A172 (cell line): Measurements from ENCODE around the gene INPP5D. TPM values are rescaled to one million over a fixed set of nuclear protein-coding genes. Genes with fewer than 3 reads are reported as not detected.
"Not testable (repeated sequence)": the region's sequence is repeated elsewhere in the genome, so short reads cannot be mapped to it uniquely, and the experiment has no call there.

ENCODE experiments used
- DNase-seq: peaks from one replicate; pipeline ENCODE4 v3.0.0-alpha.2; 2015; ENCODE audit warnings: low spot score
- total RNA-seq: library from RNA; depleted of rRNA; stranded (reverse); fragments of >200 nt; shearing (Covaris generic); gene quantifications from 2 replicates; pipeline ENCODE4 v1.2.3, GENCODE V29; 2014

Gene INPP5D
- total RNA-seq, 1 experiment from 2014 or later = 0.84 TPM

GRCh38 chr2:233141901-233142300 is 81.8 kb downstream of the INPP5D start:
- DNase-seq = no peak

GRCh38 chr2:233142355-233142897 is 82.3 kb downstream of the INPP5D start:
- DNase-seq = no peak

DNA sequence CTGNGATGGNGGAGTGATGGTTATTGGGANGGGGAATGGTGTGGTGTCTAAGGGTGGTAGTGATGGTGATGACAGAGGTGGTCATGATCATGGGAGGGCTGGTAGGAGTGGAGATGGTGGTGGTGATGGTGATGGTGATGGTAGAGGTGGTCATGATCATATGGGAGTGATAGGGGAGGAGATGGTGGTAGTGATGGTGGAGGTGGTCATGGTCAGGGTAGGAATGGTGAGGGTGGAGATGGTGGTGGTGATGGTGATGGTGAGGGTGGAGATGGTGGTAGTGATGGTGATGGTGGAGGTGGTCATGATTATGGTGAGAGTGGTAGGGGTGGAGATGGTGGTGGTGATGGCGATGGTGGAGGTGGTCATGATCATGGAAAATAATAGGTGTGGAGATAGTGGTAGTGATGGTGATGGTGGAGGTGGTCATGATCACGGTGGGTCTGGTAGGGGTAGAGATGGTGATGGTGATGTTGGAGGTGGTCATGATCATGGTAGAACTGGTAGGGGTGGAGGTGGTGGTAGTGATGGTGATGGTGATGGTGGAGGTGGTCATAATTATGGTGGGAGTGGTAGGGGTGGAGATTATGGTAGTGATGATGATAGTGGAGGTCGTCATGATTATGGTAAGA is 83.7 kb downstream of the INPP5D start:
- DNase-seq = no peak

GRCh38 chr2:233145726-233146125 is 85.6 kb downstream of the INPP5D start:
- DNase-seq = no peak

DNA sequence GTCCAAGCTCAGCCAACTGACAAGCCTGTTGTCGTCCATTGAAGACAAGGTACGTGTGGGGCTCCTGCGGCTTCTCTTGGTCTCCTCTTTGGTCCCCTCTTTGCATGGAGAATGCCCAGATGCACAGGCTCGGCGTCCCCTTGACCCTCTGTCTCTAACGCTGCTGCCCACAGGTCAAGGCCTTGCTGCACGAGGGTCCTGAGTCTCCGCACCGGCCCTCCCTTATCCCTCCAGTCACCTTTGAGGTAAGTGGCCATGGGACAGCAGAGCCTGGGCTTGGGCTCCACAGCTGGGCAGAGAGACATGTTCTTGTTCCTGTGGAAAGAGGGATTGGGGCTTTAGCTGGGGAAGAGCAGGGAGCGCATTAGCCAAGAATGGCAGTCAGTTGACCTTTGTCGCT is 86.1 kb downstream of the INPP5D start:
- no peak for DNase-seq

- DNase-seq = no peak
Observed at GRCh38 chr2:233147136-233147828, 87.1 kb downstream of the INPP5D start.

- DNase-seq = no peak
Observed at GRCh38 chr2:233147829-233148167, 87.7 kb downstream of the INPP5D start.

DNA sequence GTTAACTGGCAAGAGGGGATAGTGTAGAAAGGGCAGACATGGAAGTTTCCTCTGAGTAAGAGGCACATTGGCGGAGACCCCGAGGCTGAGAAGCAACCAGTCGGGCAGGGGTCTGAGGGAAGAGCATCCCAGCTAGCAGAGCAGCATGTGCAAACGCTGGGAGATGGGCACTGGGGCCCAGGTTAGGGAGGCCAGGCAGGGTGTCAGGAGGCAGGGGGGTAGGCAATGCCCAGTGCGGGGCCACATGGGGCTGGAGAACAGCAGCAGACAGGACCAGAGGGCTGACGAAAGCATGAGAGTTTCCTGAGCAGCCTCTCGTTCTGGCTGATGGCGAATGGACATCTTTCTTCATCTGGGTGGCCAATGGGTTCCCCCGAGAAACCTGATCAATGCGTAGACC is 88.2 kb downstream of the INPP5D start:
- no peak for DNase-seq

DNA sequence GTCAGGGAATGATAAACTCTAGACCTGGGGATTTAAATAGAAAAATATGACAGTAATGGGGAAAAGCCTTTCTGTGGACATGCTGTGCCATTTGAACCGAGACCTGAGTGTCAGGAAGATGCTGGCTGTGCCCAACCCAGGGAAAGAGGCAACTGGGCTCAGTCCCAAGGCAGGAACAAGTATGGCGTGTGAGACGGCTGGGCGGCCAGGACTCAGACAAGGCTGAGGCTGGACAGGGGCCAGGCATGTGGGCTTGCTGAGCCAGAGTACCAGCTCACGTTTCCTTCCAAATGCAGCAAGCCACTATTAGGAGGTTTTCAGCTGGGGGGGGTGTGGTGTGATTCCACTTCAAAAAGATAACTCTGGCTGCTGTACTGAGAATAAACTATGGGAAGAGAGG is 92.4 kb downstream of the INPP5D start:
- DNase-seq = no peak

GRCh38 chr2:233153146-233153798 is 93.1 kb downstream of the INPP5D start:
- no peak for DNase-seq

- DNase-seq = no peak
Observed at GRCh38 chr2:233156001-233156400, 95.9 kb downstream of the INPP5D start.

DNA sequence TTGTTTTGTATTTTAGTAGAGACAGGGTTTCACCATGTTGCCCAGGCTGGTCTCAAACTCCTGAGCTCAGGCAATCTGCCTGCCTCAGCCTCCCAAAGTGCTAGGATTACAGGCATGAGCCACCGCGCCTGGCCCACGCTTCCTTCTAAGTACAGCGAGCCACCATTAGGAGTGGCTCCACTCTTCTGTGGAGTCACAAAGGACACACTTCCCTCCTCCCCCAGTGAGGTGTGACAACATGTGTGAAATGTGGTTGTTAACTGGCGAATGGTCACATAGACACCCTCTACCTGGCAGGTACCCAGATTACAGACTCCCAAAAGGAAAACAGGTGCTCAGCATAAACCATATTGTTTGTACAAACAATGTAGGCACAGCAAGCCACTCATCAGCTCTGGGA is 96.3 kb downstream of the INPP5D start:
- not testable (repeated sequence) for DNase-seq

- DNase-seq = no peak
Observed at GRCh38 chr2:233161730-233162129, 101.6 kb downstream of the INPP5D start.

DNA sequence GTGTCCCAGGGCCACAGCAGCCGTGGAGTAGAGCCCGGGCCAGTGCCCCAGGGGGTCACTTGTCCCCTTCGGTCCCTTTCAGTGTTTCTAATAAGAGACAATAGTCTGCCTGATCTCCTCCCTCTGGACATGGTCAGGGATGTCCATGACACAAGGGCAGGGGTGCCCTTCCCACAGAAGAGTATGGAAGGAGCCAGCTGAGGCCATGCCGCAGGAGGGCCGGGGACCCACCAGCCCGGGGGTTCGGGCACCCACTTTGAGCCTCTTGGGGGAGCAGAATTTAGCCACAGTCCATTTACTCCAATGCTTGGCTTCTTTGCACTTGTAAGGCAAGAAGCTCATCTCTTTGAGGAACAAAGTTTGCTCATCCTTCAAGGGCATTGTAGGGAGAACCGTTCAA is 102.6 kb downstream of the INPP5D start:
- no peak for DNase-seq

DNA sequence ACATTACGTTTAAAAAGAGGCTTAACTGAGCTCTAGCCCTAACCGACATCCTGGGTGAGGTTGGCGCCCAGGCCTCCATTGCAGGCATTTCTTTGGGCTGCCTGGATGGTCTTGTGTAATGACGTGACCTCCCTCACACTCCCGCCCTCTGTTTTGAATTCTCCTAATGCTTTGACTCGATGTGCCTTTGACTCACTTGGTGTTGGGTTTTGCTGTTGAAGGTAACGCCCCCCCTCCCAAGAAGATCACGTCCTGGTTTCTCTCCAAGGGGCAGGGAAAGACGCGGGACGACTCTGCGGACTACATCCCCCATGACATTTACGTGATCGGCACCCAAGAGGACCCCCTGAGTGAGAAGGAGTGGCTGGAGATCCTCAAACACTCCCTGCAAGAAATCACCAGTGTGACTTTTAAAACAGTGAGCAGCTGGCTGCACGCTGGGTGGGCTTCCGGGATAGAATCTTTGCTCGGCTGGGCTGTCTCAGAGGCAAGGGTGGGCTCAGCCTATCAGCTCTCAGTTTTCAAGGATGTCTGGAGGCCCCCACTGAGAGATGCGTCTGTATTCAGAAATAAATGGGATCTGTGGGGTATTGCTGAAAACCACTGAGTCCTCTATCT is 103.5 kb downstream of the INPP5D start:
- DNase-seq = no peak

- DNase-seq = no peak
Observed at GRCh38 chr2:233164128-233164635, 104.0 kb downstream of the INPP5D start.

DNA sequence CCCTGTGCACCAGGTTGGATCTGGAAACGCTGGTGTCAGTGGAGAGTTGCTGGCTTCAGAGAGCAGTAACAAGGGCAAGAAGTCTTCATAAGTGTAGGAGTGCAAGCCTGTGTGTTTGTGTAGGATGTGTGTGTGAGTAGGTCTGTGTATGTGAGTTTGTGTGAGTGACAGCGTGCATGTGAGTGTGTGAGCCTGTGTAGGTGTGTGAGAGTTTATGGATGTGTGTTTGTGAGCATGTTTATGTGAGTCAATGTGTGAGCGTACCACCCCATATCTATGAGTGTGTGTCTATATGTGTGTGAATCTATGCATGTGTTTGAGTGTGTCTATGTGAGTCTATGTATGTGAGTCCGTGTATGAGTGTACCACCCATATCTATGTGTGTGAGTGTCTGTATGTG is 104.8 kb downstream of the INPP5D start:
- no peak for DNase-seq

DNA sequence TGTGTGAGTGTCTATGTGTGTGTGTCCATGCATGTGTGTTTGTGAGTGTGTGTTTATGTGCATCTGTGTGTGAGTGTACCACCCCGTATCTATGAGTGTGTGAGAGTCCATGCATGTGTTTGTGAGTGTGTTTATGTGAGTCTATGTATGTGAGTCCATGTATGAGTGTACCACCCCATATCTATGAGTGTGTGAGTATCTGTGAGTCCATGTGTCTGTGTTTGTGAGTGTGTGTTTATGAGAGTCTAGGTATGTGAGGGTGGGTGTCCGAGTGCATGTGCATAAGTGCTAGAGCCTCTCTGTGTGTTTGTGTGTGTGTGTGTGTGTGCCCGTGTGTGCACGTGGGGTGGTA is 105.4 kb downstream of the INPP5D start:
- DNase-seq = no peak

DNA sequence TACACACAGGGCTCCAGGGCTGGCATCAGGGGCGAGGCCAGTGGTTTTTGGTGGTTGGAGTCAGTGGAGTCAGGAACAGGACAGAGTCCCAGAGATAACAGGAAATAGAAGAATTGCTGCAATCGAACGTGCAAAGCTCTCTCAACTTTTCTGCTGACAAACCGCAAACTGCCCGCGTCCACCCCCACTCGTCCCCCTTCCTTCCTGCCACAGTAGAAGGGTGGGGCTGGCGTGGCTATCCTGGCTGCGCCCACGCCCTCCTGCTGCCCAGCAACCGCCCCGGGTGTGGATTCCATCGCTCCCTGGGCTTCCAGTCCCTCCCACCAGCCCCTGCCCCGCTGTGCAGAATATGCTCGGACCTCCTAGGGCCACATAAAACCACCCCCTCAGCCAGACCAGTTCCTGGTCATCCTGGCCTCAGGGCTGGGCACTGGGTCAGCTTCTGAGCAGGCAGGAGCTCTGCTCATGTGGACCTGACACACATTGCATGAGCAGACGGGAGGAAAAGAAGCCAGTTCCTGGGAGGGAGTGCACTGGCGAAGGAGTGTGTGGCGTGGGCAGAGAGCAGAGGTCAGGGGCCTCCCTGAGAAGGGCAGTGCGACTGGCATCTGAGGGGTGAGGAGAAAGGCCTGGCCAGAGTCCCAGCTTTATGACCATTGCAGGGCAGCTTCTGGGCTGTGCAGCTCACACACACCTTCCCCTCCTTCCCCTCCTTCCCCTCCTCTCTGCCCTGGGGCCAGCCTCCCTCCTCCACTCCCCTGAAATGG is 105.9 kb downstream of the INPP5D start:
- peak; percentile 91 for DNase-seq

DNA sequence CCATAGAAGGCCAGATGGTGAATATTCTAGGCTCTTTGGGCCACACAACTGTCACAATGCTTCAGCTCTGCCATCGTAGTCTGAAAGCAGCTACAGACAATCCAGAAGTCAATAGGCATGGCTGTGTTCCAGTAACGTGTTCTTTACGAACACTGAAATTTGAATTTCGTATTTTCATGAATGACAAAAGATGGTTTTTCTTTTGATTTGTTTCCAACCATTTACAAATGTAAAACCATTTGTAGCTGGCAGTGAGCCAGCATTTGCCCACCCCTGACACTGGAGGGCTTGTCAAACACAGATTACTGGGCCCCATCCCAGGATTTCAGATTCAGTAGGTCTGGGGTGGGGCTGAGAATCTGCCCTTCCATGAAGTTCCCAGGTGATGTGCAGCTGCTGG is 108.3 kb downstream of the INPP5D start:
- DNase-seq = no peak

DNA sequence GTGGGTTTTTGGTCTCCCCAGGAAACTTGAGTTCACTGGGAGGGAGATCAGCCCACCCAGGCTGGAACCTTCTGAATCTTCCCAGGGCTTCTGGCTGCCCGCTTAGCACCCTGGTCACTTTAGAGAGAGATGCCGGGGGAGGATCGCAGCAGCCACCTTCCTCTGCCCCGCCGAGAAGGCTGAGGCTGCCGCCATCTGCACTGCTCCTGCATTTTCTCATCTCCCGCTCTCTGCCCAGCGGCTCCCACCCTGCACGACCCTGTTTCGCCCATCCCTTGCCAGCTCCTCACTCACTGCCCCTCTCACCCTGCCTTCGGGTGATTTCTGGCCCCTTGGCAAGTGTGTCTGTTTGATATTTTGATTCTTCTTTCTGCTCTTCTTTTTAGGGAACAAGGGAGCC is 108.8 kb downstream of the INPP5D start:
- DNase-seq = no peak

GRCh38 chr2:233171344-233171743 is 111.2 kb downstream of the INPP5D start:
- no peak for DNase-seq
